Adipocyte (in vitro differentiated cells): Measurements from ENCODE around the gene C19orf85.

Source experiments
- DNase-seq: peaks from one replicate; pipeline ENCODE4 v3.0.0-alpha.2; 2015; ENCODE audit warnings: low read depth
- H3K27me3 ChIP-seq: replicated peaks from 2 replicates; pipeline ENCODE4 v1.7.0; 2013; ENCODE audit warnings: mild to moderate bottlenecking, low read length, moderate library complexity; ENCODE audit not compliant: control insufficient read depth, insufficient read depth
- H3K36me3 ChIP-seq: 2 replicates; pipeline ENCODE4 v1.7.0; 2013; ENCODE audit warnings: low read length, mild to moderate bottlenecking, moderate library complexity; ENCODE audit not compliant: control insufficient read depth, insufficient read depth, severe bottlenecking
- H3K4me1 ChIP-seq: 2 replicates; pipeline ENCODE4 v1.7.0; 2013; ENCODE audit warnings: mild to moderate bottlenecking, low read length, moderate library complexity; ENCODE audit not compliant: control insufficient read depth, insufficient read depth
- H3K4me3 ChIP-seq: 2 replicates; pipeline ENCODE4 v1.7.0; 2013; ENCODE audit warnings: mild to moderate bottlenecking, low read length, moderate library complexity
- H3K9ac ChIP-seq: 2 replicates; pipeline ENCODE4 v1.7.0; 2013; ENCODE audit warnings: mild to moderate bottlenecking, low read length, moderate library complexity
- H3K9me3 ChIP-seq: 2 replicates; pipeline ENCODE4 v1.7.0; 2013; ENCODE audit warnings: mild to moderate bottlenecking, low read length, moderate library complexity; ENCODE audit not compliant: control insufficient read depth

C19orf85 gene

GRCh38 chr19:55481794-55482155 is 17.2 kb upstream of the C19orf85 start:
- DNase-seq: no peak
- no peaks in the 10 kb centered on the region for H3K9me3 ChIP-seq
- H3K4me3 ChIP-seq: no peak overlapping the region
- no peaks in the 10 kb centered on the region for H3K27me3 ChIP-seq
- peaks cover 37% of the 10 kb centered on the region for H3K4me1 ChIP-seq
- peaks cover 6% of the 10 kb centered on the region for H3K36me3 ChIP-seq
- H3K9ac ChIP-seq: no peak overlapping the region

GRCh38 chr19:55481148-55481793 is 16.7 kb upstream of the C19orf85 start:
- Histone ChIP-seq H3K4me3 (no peak overlapping the region), H3K27me3 (no peaks in the 10 kb centered on the region), H3K9me3 (no peaks in the 10 kb centered on the region), H3K9ac (no peak overlapping the region), H3K4me1 (peaks cover 33% of the 10 kb centered on the region), H3K36me3 (peaks cover 6% of the 10 kb centered on the region)
- DNase-seq: no peak

DNA sequence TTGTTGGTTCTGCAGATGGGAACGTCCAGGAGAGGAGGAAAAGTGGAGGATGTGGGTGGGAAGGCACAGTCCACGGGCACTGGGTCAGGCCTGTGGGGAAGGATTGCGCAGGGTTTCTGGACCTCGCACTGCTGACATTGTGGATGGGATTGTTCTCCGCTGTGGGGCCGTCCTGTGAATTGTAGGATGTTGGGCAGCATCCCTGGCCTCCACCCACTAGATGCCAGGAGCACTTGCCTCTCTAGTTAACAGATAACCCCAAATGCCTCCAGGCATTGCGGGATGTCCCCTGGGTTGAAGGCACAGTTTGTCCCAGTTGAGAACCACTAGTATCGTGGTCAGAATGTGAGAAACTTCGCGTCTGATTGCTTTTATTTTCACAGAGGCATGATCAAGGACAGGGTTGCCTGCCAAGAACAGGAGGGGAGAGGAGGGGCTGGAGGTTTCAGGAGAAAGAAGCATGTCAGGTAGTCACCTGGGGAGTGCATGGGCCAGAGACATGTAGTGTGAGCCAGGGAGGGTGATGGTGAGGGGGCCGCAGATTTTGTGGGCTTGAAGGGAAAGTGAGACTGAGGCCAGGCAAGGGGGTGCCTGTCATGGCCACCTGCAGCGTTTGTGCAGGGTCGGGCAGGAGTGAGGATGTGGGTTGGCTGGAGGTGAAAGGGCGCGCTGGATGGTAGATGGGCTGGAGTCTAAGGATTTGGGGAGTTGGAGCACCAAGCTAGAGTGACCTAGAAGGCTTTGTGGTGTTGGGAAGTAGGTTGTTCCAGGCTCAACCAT is 15.1 kb upstream of the C19orf85 start:
- H3K4me1 ChIP-seq: peaks cover 25% of the 10 kb centered on the region
- H3K4me3 ChIP-seq: no peak overlapping the region
- peaks cover 6% of the 10 kb centered on the region for H3K36me3 ChIP-seq

GRCh38 chr19:55479045-55479444 is 14.5 kb upstream of the C19orf85 start:
- H3K4me3 ChIP-seq: no peak overlapping the region
- no peak for DNase-seq
- H3K36me3 ChIP-seq: peaks cover 6% of the 10 kb centered on the region
- no peaks in the 10 kb centered on the region for H3K27me3 ChIP-seq
- H3K9ac ChIP-seq: no peak overlapping the region
- peaks cover 21% of the 10 kb centered on the region for H3K4me1 ChIP-seq
- H3K9me3 ChIP-seq: no peaks in the 10 kb centered on the region

More for the DNA sequence above, 15.1 kb upstream of the C19orf85 start:
- Histone ChIP-seq H3K9me3 (no peaks in the 10 kb centered on the region), H3K27me3 (no peaks in the 10 kb centered on the region), H3K9ac (no peak overlapping the region)
- DNase-seq: no peak

GRCh38 chr19:55478364-55478763 is 13.8 kb upstream of the C19orf85 start:
- H3K4me3 ChIP-seq: no peak overlapping the region
- H3K27me3 ChIP-seq: no peaks in the 10 kb centered on the region
- no peak for DNase-seq
- H3K9me3 ChIP-seq: no peaks in the 10 kb centered on the region
- H3K9ac ChIP-seq: peak overlapping the region; percentile 87
- H3K4me1 ChIP-seq: peaks cover 27% of the 10 kb centered on the region
- peaks cover 6% of the 10 kb centered on the region for H3K36me3 ChIP-seq

- peaks cover 4% of the 10 kb centered on the region for H3K36me3 ChIP-seq
- DNase-seq: no peak
- H3K4me1 ChIP-seq: peaks cover 31% of the 10 kb centered on the region
- H3K4me3 ChIP-seq: peak overlapping the region; percentile 95
- H3K9ac ChIP-seq: peak overlapping the region; percentile 87
- no peaks in the 10 kb centered on the region for H3K9me3 ChIP-seq
- H3K27me3 ChIP-seq: no peaks in the 10 kb centered on the region
Observed at GRCh38 chr19:55477905-55478304, 13.4 kb upstream of the C19orf85 start.

DNA sequence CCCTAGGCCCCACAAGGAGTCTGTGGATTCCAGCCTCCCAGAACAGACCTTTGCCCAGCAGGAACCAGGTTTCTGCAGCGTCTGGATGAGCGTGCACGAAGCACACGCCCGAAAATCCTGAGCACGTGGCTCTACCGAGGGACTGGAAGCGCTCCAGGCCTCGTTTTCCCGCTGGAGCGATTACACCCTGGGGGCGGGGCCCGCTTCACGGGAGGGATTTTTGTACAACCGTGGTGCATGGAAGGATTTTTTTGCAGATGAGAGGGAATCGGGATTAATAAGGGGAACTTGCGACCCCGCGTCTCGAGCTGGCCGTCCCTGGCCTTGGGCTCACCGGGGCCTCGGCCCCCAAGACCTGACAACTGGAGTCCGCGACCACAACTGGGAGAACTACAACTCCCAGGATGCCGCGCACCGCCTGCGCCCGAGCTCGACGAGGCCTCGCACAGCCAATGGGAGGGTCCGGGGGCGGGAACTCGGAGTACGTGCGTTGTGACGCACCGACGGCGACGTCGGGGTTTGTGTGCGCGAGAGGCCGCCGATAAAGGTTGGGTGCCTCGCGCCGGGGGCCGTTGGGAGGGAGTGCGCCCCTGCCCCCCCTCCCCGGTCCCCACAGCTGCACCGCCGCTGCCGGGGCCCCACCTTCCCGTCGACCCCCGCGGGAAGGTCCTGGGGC is 11.7 kb upstream of the C19orf85 start, which contains the start of gene ZNF628:
TSS of gene ZNF628 (plus strand) at position 518 of the 676 bp plus-strand sequence. CDS start 3,294 bp downstream, outside the sequence.
- Histone ChIP-seq H3K4me3 (peak within 1 kb of the TSS; percentile 95), H3K4me1 (peaks cover 31% of the 10 kb centered on the region)
- peak; percentile 99 for DNase-seq

GRCh38 chr19:55474269-55475265 is 10.0 kb upstream of the C19orf85 start:
- Histone ChIP-seq H3K4me1 (peaks cover 29% of the 10 kb centered on the region), H3K36me3 (no peaks in the 10 kb centered on the region), H3K4me3 (no peak overlapping the region), H3K9ac (peak overlapping the region; percentile 62), H3K9me3 (no peaks in the 10 kb centered on the region), H3K27me3 (no peaks in the 10 kb centered on the region)
- no peak for DNase-seq

More for the DNA sequence above, 11.7 kb upstream of the C19orf85 start, which contains the start of gene ZNF628:
- Histone ChIP-seq H3K27me3 (no peaks in the 10 kb centered on the region), H3K36me3 (no peaks in the 10 kb centered on the region), H3K9me3 (no peaks in the 10 kb centered on the region), H3K9ac (peak within 1 kb of the TSS; percentile 87)

- peaks cover 25% of the 10 kb centered on the region for H3K4me1 ChIP-seq
- H3K36me3 ChIP-seq: no peaks in the 10 kb centered on the region
- no peak overlapping the region for H3K4me3 ChIP-seq
- H3K9ac ChIP-seq: peak overlapping the region; percentile 62
- no peak for DNase-seq
- H3K27me3 ChIP-seq: no peaks in the 10 kb centered on the region
- H3K9me3 ChIP-seq: no peaks in the 10 kb centered on the region
Observed at GRCh38 chr19:55473225-55474012, 8.9 kb upstream of the C19orf85 start.

DNA sequence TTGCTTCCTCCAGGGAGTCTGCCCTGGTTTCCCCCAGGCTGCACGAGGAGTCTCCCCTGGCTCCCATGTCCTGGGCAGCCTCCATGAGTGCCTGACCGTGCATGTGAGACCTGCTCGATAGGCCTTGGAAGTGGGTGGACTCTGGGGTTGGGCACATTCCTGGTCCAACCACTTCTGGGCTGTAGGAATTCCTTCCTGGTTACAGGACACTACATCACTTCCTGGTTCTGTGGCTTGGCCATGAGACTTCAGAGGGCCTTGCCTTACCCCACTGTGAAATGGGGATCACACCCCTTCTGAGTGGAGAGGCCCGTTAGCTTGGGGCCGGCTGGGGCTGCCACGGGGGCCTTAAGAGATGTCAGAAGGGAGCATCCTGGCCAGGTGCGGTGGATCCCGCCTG is 7.9 kb upstream of the C19orf85 start:
- Histone ChIP-seq H3K36me3 (no peaks in the 10 kb centered on the region), H3K27me3 (no peaks in the 10 kb centered on the region), H3K4me3 (no peak overlapping the region), H3K9me3 (no peaks in the 10 kb centered on the region), H3K4me1 (peaks cover 21% of the 10 kb centered on the region), H3K9ac (peak overlapping the region; percentile 62)
- no peak for DNase-seq
